Measurements from ENCODE around the gene ELF2. TPM values are rescaled to one million over a fixed set of nuclear protein-coding genes. Genes with fewer than 3 reads are reported as not detected.

ELF2 gene
- total and polyA plus RNA-seq, 2 donors (not counting 1 experiment from before 2014, with no cell fraction given), result 31.2 to 42.6 TPM

GRCh38 chr4:139054791-139055505 lies 122.1 kb downstream of the ELF2 start:
- TF ChIP-seq CTCF (conservative IDR thresholded peaks at IDR 0.05 in 1 of 2, IDR thresholded peaks at IDR 0.05 in 1 of 2; ENCODE audit: low read depth in 1 of 2, low read length in 2 of 2) (no peak), EZH2 (IDR thresholded peaks at IDR 0.05; ENCODE audit: low read length, missing control alignments) (no peak)
- Histone ChIP-seq H3K4me2 (ENCODE audit: extremely low read depth, insufficient read depth, low read length) (no peak overlapping the region), H3K9me3 (ENCODE audit: control insufficient read depth, insufficient read depth, low read depth, low read length) (no peaks in the 10 kb centered on the region), H3K36me3 (ENCODE audit: control insufficient read depth, insufficient read depth, low read length) (peaks cover 7% of the 10 kb centered on the region), H3K9ac (ENCODE audit: insufficient read depth, low read length) (no peak overlapping the region), H4K20me1 (ENCODE audit: control insufficient read depth, extremely low read depth, insufficient read depth, low read length) (peaks cover 2% of the 10 kb centered on the region), H2AFZ (ENCODE audit: low read length) (no peak overlapping the region), H3K27me3 (ENCODE audit: control insufficient read depth, insufficient read depth, low read length) (no peaks in the 10 kb centered on the region), H3K27ac (ENCODE audit: insufficient read depth, low read length) (no peak overlapping the region), H3K4me3 (replicated peaks in 1 of 4; ENCODE audit: control extremely low read depth in 1 of 4, insufficient read depth in 1 of 4, low read depth in 3 of 4, low read length in 4 of 4) (no peak overlapping the region), H3K4me1 (ENCODE audit: control insufficient read depth, extremely low read depth, insufficient read depth, low read length) (peaks cover 6% of the 10 kb centered on the region), H3K79me2 (ENCODE audit: control insufficient read depth, insufficient read depth, low read length) (no peaks in the 10 kb centered on the region)
- DNase-seq (ENCODE audit: low read depth in 2 of 2), result peak; percentile 7 to 33

- Histone ChIP-seq H2AFZ (ENCODE audit: low read length) (no peak overlapping the region), H3K27ac (ENCODE audit: insufficient read depth, low read length) (no peak overlapping the region), H3K36me3 (ENCODE audit: control insufficient read depth, insufficient read depth, low read length) (peaks cover 5% of the 10 kb centered on the region), H3K9ac (ENCODE audit: insufficient read depth, low read length) (no peak overlapping the region), H4K20me1 (ENCODE audit: control insufficient read depth, extremely low read depth, insufficient read depth, low read length) (peaks cover 2% of the 10 kb centered on the region), H3K4me3 (replicated peaks in 1 of 4; ENCODE audit: control extremely low read depth in 1 of 4, insufficient read depth in 1 of 4, low read depth in 3 of 4, low read length in 4 of 4) (no peak overlapping the region), H3K4me1 (ENCODE audit: control insufficient read depth, extremely low read depth, insufficient read depth, low read length) (peaks cover 8% of the 10 kb centered on the region), H3K4me2 (ENCODE audit: extremely low read depth, insufficient read depth, low read length) (no peak overlapping the region), H3K9me3 (ENCODE audit: control insufficient read depth, insufficient read depth, low read depth, low read length) (no peaks in the 10 kb centered on the region), H3K27me3 (ENCODE audit: control insufficient read depth, insufficient read depth, low read length) (no peaks in the 10 kb centered on the region), H3K79me2 (ENCODE audit: control insufficient read depth, insufficient read depth, low read length) (no peaks in the 10 kb centered on the region)
- no peak for TF ChIP-seq CTCF (conservative IDR thresholded peaks at IDR 0.05 in 1 of 2, IDR thresholded peaks at IDR 0.05 in 1 of 2; ENCODE audit: low read depth in 1 of 2, low read length in 2 of 2)
- no peak for TF ChIP-seq EZH2 (IDR thresholded peaks at IDR 0.05; ENCODE audit: low read length, missing control alignments)
- no peak for DNase-seq (ENCODE audit: low read depth in 2 of 2)
Measured at GRCh38 chr4:139053909-139054308, 123.1 kb downstream of the ELF2 start.

GRCh38 chr4:139050446-139050845 lies 126.6 kb downstream of the ELF2 start:
- peak; percentile 46 to 62 for DNase-seq (ENCODE audit: low read depth in 2 of 2)
- peaks cover 1% of the 10 kb centered on the region for H3K79me2 ChIP-seq (ENCODE audit: control insufficient read depth, insufficient read depth, low read length)
- H3K4me2 ChIP-seq (ENCODE audit: extremely low read depth, insufficient read depth, low read length), result no peak overlapping the region
- no peaks in the 10 kb centered on the region for H3K9me3 ChIP-seq (ENCODE audit: control insufficient read depth, insufficient read depth, low read depth, low read length)
- TF ChIP-seq CTCF (conservative IDR thresholded peaks at IDR 0.05 in 1 of 2, IDR thresholded peaks at IDR 0.05 in 1 of 2; ENCODE audit: low read depth in 1 of 2, low read length in 2 of 2), result no peak
- no peak for TF ChIP-seq EZH2 (IDR thresholded peaks at IDR 0.05; ENCODE audit: low read length, missing control alignments)
- H2AFZ ChIP-seq (ENCODE audit: low read length), result no peak overlapping the region
- peaks cover 10% of the 10 kb centered on the region for H3K4me1 ChIP-seq (ENCODE audit: control insufficient read depth, extremely low read depth, insufficient read depth, low read length)
- no peak overlapping the region for H3K4me3 ChIP-seq (replicated peaks in 1 of 4; ENCODE audit: control extremely low read depth in 1 of 4, insufficient read depth in 1 of 4, low read depth in 3 of 4, low read length in 4 of 4)
- H3K9ac ChIP-seq (ENCODE audit: insufficient read depth, low read length), result no peak overlapping the region
- no peak overlapping the region for H3K27ac ChIP-seq (ENCODE audit: insufficient read depth, low read length)
- H3K27me3 ChIP-seq (ENCODE audit: control insufficient read depth, insufficient read depth, low read length), result no peaks in the 10 kb centered on the region
- H4K20me1 ChIP-seq (ENCODE audit: control insufficient read depth, extremely low read depth, insufficient read depth, low read length), result no peaks in the 10 kb centered on the region
- H3K36me3 ChIP-seq (ENCODE audit: control insufficient read depth, insufficient read depth, low read length), result peaks cover 4% of the 10 kb centered on the region

All from fibroblast of lung (primary cell).